ENCODE measurements around the gene TRIM38. TPM values are rescaled to one million over a fixed set of nuclear protein-coding genes. Genes with fewer than 3 reads are reported as not detected.

Gene TRIM38
- total RNA-seq, 1 donor from 2014 or later, result 2.7 TPM

- ATAC-seq (peak; percentile 16), DNase-seq (no peak)
- intact Hi-C loops (cut with micrococcal nuclease), result no loop called here
Measured at GRCh38 chr6:26032340-26033084, 69.9 kb downstream of the TRIM38 start.

GRCh38 chr6:26033085-26033940 is 70.7 kb downstream of the TRIM38 start:
- ATAC-seq (peak; percentile 90), DNase-seq (peak; percentile 77)
- intact Hi-C loops (cut with micrococcal nuclease), result no loop called here

GRCh38 chr6:26033941-26034354 is 71.3 kb downstream of the TRIM38 start:
- peak; percentile 23 for ATAC-seq
- intact Hi-C loops (cut with micrococcal nuclease), result no loop called here

GRCh38 chr6:26034905-26035304 is 72.3 kb downstream of the TRIM38 start:
- ATAC-seq (no peak), DNase-seq (no peak)
- intact Hi-C loops (cut with micrococcal nuclease), result no loop called here

More at GRCh38 chr6:26033941-26034354, 71.3 kb downstream of the TRIM38 start:
- DNase-seq, result peak; percentile 53

Other genes starting within 250 kb of the TRIM38 start
- gene SLC17A4, start 208.1 kb upstream of the TRIM38 start, total RNA-seq, result not detected
- gene SLC17A1, start 130.8 kb upstream of the TRIM38 start, total RNA-seq, result not detected
- gene SLC17A3, start 88.6 kb upstream of the TRIM38 start, total RNA-seq, result not detected
- not detected for gene SLC17A2, start 32.1 kb upstream of the TRIM38 start, total RNA-seq
- 4.5 TPM for gene HFE, start 124.6 kb downstream of the TRIM38 start, total RNA-seq